Kasumi-1 (cell line): ENCODE data around the gene PPP6R2.

Experiments used
- DNase-seq, 2 experiments: peaks; one replicate each; lab custom pipeline; 2025; lab: John Stamatoyannopoulos, UW

The PPP6R2 gene, protein sequence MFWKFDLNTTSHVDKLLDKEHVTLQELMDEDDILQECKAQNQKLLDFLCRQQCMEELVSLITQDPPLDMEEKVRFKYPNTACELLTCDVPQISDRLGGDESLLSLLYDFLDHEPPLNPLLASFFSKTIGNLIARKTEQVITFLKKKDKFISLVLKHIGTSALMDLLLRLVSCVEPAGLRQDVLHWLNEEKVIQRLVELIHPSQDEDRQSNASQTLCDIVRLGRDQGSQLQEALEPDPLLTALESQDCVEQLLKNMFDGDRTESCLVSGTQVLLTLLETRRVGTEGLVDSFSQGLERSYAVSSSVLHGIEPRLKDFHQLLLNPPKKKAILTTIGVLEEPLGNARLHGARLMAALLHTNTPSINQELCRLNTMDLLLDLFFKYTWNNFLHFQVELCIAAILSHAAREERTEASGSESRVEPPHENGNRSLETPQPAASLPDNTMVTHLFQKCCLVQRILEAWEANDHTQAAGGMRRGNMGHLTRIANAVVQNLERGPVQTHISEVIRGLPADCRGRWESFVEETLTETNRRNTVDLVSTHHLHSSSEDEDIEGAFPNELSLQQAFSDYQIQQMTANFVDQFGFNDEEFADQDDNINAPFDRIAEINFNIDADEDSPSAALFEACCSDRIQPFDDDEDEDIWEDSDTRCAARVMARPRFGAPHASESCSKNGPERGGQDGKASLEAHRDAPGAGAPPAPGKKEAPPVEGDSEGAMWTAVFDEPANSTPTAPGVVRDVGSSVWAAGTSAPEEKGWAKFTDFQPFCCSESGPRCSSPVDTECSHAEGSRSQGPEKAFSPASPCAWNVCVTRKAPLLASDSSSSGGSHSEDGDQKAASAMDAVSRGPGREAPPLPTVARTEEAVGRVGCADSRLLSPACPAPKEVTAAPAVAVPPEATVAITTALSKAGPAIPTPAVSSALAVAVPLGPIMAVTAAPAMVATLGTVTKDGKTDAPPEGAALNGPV

DNA sequence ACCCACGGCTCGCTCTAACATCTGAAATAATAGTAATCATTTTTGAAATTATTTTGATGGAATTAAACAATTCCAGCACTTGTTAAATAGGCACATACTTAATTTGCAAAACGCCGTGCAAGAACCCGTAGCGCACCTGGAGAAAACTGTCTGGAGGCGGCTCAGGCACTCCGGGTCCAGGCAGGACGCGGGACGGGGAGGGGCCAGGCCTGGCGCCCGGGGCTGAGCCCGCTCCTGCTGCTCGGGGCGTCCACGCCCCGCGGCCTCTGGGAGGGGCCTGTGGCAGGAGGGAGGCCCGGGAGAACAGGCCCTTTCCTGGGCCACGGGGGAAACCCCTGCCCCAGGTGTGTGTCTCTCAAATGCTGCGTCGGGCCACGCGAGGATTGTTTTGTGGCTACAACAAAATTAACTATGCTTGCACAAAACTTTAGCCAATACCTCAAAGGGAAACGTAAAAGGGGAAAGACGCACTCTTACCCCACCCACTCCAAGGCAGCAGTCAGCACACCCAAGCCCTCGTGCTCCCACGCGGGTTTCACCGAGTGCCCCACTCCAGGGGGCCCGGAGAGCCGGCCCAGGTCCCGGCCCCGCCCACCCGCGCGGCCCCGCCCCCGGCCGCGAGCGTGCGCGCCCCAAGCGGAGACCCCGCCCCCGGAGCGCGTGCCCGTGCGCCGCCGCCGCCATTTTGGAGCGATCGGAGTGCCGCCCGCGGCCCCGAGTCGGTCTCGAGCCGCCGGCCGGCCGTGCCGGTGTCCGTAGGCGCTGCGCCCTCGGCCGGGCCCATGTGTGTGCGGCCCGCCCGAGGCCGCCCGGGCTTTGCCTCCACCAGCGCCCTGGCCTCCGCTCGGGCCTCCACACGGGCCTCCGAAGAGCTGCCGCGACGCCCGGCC is at the start of gene PPP6R2:
PPP6R2 (plus strand) TSS at position 677 of the 890 bp plus-strand sequence. CDS start 50,582 bp downstream, outside the sequence.
- peak; percentile 35 to 43 for DNase-seq

DNA sequence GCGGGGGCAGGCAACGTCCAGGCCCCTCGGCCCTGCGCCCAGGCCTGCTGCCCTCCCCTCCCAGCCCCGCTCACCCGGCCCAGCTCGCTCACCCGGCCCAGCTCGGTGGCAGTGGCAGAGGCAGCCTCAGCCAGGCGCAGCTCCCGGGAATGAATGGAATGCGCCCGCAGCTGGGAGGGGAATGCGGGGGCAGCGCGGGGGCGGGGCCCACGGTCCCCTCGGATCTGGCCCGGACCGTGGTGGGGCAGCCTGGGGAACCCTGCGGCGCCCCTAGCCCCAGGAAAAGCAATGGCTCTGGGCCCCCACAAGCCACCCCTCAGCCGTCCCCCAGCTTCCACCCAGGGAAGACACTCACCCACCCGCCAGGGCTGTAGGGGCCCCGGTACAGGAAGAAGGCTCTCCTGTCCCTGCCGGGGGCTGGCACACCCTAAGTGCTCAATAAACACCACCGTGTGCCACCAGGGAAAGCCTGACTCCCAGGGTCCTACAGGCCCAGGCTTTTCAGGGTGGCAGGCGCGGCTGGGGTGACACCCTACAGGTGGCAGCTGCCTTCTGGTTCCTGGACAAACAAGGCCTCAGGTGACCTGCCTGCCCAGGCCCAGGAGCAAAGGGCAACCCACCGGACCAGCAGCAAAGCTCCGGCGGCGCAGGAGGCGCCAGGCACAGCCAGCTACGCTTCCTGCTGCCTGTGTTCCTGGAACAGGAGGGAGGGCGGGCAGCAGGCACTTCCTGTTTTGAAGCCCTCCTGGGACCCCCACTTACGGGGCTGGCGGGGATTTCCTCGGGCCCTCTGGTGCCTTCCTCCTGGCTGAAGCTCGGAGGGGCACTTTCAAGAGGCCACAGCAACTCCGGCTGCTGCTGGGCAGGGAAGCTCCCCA is 49.4 kb upstream of the PPP6R2 start:
- peak in 1 of 2 experiments; percentile 31 for DNase-seq

DNA sequence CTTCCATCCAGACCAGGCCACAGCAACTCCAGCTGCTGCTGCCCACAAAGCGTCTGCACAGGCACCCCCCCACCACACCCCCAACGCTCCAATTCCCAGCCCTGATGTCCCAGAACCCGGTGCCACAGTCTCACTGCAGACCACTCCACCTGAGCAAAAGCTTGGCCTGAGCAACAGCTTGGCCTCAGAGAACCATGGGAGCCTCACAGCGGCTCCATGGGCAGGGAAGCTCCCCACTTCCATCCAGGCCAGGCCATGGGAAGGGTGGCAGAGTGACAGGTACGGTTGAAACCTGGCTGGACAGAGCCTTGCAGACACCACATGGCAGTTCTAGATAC is 48.8 kb upstream of the PPP6R2 start:
- DNase-seq, result no peak

DNA sequence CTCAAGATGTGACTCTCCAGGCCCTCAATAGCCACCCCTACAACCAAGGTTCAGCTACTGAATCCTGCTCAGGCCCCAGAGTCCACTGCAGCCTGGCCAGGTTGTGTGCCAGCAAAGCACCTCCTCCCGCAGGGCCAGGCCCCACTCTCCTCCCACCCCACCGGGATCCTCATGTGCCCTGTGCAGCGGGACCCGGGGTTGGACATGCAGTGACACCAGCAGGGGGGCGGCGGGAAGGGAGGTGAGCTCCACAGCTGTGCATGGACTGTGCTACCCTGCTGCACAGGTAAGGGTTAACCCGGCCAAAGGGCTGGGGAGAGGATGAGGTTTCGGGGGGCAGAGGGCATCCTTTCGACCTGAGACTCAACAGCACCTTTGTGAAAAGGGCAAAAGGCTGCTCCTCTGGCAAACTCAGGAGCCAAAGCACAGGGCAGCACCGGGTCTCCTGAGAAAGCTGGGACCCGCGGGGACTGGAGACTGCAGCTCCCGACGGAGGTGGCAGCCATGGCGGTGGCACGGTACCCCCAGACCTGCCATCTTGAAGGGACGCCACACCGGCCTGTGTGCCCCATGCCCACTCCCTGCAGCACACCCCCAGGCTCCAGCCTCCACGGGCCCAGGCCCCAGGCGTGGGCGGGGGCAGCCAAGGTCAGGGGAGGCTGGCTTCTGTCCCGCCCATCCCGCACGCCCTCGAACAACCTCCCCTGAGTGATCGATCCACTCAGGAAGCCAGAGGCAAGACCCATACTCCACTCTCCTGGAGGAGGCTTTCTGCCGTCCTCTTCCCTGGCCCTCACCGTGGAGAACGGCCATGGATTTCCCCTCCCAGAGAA is 46.3 kb upstream of the PPP6R2 start:
- no peak for DNase-seq

DNA sequence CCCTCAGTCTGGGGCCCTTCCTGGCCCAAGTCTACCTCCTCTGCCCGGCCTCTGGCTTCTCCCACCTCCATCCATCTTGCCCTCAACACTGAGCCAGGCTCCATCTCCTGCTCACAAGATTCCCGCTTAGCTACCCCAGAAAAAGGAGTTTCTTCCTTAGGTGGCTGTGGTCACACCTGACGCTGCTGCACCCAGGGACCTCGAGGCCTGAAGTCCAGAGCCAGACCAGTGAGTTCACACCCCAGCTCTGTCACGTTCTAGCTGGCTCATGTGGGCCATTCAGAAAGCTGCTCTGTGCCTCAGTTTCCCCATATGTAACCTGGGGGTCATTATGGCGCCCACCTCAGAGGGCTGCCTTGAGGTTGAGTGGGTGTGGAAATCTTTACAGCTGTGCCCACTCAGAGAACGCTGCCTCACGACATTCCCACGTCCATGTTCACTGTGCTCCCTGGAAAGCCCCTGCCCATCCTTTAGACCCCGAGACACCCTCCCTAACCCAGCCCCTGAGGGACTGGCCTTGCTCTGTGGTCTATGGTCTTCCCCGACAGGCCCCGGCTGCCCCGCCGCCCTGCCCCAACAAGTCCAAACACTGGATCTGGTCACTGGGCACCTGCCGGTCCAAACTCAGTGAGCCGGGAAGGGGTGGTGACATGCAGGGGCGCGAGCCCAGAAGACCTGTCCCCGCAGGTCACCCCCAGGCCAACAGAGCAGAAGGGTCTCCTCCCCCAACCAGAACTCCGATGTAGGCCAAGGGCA is 45.4 kb upstream of the PPP6R2 start:
- no peak for DNase-seq

DNA sequence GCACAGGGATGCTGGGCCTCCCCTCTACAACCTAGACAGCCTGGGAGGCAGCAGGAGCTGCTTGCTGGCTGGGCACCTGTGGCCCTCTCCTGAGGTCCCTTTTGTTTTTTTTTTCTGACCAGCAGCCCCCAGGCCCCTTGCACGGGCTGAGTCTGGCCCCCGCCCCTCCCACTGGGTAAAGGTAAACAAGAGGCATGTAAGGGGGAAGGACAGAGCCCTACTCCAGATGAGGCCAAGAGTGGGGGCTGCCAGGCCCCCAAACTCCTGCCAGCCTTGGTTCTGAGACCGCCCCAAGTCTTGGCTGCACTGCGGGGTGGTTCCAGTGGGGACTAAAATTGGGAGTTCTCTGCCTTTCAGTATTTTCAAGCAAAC is 44.9 kb upstream of the PPP6R2 start:
- DNase-seq, result no peak

DNA sequence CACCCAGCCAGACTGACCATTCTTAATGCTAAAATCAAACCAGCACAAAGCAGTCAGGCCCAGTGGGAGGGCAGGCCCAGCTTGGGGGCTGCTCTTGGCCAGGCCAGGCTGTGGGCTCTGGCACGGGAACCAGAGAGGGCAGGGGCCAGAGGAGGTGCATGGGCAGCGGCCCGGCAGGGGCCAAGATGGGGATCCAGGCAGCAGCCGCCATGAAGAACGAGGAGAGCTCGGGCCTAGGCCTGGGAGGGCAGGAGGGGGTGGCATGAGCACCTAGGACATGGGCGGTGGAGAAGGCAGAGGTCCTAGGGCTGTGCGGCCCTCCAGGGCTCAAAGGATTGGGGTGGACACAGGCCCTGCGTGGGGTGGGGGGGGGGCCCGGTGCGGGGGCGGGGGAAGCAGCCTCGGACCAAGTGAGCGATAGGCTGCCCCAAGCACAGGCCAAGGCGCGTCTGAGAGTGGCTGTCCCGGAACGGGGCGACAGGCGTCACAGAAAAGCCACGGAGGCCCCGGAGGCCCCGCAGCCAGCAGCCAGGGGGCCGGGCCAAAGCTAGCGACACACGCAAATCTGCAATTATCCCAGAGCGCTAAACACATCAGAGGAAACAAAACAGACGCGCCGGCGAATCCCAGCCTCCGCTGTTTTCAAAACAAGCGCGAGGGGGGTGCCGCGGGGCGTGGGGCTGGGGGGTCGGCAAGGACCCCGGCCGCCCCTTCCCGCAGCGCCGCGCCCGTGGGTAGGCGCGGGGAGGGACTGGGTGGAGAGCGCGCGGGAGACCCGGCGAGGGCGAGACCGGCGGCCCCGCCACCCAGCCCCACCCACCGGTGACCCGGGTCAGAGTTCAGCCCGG is 44.0 kb upstream of the PPP6R2 start:
- no peak for DNase-seq

DNA sequence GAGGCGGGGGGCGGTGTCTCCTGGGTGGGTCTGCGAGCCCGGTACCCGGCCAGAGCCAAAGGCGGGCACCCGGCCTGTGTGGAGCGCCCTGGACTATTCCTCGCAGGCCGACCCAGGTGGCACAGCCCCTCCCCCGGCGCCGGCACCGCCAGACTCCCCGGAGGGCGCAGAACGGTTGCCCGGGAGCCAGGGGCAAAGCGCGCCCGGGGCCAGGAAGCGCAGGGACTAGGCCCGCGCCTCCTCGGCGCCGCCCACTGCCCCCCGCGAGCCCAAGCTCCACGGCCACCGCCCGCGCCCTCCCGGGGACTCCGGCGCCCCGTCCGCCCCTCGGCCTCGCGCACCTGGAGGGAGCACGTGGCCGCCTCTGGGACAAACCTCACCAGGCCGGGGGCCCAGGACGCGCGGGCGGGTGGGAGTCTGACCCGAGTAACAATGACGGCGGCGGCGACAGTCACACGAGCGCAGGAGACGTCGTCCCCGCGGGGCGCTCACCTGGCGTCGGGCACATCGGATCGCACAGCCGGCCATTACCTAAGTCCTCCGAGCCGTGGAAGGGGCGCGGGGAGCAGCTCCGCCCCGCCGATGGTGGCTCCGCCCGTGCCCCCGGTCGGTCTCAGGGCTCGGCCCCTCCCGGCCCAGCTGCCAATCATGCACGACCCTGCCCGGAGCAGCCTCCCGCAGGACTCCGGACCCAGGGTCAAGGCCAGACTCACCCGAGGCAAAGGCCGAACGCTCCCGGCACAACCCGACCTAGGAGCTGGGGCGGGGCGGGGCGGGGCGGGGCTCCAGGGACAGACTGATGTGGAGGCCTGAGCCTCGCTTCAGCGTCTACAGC is 43.1 kb upstream of the PPP6R2 start:
- no peak for DNase-seq

DNA sequence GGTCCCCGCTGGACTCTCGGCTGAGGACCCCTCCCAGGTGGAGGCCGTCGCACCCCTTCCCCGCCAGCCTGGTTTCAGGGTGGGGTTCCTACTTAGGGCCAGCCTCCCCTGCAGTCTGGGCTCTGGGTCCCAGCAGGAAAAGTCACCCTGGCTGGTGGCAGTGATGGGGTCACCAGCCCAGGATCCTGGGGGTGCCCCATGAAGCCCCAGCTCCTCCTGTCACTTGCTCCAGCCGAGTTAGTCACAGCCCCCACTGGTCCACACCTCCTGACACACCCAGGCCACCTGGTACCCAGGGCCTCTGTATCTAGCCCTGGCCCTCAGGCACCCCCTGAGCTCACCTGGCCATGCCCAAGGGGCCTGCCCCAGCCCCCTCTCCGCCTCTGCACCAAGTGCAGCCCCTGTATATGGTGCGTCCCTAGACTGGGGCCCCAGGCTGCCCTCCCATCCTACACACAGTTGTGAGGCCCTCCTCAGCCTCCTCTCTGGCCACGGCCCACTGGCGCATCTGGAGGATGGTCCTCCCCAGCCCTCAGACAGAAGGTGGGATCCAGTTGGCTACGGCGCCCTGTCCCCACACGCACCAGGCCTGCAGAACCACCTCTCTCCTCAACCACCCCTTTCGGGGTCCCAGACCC is 42.4 kb upstream of the PPP6R2 start:
- DNase-seq, result no peak

DNA sequence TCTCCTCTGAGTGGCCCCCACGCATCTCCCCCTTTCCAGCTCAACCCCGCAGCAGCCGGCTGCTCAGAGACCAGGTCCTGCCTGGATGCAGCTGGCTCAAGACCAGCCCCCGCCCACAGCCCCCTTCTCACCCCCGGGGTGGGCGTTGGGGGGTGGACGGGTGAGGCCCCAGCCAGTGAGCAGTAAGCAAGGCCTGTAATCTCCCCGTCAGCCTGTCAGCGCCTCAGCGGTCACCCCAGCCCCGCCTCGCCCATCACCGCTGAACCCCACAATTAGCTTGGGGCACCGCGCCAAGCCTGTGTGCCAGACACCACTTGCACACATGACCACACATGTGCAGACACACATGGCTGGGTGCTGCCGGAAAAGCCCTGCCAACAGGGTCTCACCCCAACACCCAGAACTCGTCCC is 41.5 kb upstream of the PPP6R2 start:
- DNase-seq, result no peak

DNA sequence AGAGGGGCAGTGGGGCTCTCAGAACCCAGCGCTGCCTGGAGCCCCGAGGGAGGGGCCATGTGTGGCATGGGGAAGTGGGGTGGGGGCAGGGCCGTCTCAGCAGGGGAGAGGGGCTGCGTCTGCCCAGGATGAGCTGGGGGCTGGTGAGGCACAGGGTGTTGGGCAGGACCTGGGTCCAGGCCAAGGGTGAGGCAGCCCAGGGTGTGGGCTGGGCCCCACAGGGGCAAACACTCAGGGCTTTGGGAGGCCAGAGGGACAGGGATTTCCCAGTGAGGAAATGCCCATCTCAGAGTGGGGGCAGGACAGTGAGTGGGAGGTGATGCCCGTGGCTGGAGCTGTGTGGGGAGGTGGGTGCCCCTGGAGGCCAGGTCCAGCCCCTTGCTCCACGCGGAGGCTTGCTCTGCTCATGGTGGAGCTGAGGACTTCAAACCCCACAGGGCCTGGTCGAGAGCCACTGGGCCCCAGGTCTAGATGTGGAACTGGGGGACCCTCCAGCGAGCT is 41.0 kb upstream of the PPP6R2 start:
- DNase-seq, result no peak

DNA sequence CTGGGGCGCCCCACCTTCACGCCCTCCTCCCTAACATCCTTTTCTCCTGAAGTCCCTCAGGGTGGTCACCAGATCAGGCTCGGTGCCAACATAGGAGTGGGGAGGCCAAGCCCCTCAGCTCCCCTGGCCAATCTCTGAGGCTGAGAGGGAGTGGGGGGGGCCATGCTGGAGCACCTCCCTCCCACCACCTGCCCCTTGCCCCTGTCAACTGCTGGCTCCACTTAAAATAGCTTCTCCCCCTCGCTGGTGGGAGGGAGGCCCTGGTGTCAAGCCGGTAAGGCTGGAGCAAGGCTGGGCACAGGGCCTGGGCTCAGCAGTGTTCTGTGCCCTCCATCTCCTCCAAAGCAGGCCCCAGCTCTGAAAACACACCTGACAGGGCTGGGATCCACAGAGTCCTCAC is 40.6 kb upstream of the PPP6R2 start:
- DNase-seq, result no peak

DNA sequence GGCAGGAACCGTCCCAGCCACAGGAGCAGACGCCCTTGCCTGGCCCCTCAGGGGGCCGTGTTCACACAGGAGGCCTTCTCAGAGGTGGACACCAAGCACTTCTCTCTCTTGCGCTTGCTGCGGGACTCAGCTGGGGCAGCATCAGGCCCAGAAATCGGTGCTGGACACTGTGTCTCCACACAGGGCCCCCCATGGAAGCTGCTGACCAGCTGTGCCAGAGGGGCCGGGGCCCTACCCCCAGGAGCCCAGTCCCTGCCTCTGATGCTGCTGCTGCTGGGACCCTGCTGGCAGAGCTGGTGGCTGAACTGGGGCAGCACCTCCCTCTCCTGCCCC is 39.6 kb upstream of the PPP6R2 start:
- no peak for DNase-seq

DNA sequence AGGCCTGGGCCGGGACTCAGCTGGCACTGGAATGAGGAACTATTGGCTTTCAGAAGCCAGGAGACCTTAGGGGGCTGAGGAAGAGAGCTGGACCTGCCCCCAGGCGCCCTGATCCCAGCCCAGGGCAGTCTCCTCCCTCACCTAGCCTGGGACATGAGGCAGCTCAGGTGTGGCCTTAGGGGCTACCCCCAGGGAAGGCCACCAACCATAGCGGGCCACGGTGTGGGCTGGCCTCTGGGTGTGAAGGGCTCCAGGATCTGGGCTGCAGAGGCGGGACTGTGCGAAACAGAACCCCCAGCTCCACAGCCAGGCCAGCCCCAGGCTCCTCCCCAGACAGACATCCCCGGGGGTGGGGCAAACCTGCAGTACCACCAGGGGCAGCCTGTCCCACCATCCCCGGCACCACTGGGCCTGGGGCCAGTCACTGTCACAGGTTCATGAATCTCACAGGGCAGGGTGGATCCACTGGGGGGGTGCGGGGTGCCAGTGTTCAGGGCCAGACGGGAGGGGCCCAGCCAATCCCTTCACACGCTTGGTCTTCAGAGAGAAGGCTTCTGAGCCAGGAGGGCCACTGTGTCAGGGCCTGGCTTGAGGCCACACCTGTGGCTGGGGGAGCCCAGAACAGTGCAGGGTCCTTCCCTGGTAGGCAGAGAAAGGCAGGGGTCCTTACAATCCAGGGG is 39.1 kb upstream of the PPP6R2 start:
- peak; percentile 26 to 46 for DNase-seq

DNA sequence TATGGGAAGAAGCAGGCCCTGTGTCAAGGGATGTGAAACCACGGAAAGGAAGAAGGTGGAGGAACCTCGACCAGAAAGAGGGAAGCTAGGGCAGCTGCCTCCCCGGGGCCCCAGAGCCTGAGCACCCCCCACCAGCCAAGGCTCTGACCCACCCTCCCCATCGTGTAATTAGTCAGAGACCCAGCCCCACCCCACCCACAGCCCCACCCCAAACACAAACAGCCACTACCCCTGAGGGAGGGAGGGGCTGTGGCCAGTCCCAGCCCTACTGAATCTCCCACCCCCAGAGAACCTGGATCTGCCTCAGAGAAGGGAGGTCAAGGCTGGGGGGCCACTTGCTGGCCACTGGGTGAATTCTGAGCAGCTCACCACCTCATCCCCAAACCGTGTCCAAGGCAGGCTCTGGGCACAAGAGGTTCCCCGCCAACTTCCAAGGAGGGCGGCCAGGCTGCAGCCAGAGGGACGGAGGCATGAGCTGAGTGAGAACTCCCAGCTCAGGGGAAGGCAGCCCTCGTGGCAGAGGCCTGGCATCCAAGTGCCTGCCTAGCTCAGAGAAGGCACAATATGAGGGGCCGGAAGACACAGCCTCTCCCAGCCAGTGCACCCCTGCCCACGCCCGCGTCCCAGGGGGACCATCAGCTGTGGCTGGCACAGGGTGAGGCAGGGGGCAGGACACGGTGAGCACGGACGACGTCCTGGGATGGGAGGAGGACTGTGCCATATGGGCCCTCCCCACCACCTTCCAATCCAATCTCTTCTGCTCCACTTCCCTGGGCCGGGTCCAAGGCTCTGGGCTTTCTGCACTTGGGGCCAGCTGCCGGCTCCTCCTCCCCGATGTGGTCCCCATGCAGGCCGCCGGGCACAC is 38.4 kb upstream of the PPP6R2 start:
- peak; percentile 47 to 52 for DNase-seq
